ENCODE results near the gene MLLT1.

The MLLT1 gene

GRCh38 chr19:6263306-6263705, 16.5 kb downstream of the MLLT1 start:
- peak overlapping the region; percentile 41 for H3K27ac ChIP-seq
- no peak for TF ChIP-seq CTCF (conservative IDR thresholded peaks at IDR 0.05)

DNA sequence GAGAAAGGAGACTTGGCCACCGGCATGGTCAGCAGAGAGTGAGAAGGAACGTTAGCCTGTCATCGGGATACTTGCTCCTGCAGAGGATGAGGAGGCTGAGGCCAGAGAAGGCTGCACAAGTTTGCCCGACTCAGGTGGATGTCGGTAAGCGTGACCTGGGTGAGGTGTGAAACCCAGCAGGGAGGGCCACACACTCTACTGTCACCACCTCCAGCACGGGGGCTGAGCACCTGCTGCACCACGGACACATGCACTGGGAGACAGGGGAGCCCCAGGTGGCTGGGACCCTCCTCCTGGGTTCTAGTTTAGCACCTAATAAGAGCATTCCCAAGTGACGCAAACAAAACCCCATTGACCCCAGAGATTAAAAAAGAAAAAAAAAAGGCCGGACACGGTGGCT, 17.3 kb downstream of the MLLT1 start:
- no peak for TF ChIP-seq CTCF (conservative IDR thresholded peaks at IDR 0.05)
- H3K27ac ChIP-seq: 0 out of 2 replicates have a peak overlapping the region, but pooled peaks have one; percentile 76

DNA sequence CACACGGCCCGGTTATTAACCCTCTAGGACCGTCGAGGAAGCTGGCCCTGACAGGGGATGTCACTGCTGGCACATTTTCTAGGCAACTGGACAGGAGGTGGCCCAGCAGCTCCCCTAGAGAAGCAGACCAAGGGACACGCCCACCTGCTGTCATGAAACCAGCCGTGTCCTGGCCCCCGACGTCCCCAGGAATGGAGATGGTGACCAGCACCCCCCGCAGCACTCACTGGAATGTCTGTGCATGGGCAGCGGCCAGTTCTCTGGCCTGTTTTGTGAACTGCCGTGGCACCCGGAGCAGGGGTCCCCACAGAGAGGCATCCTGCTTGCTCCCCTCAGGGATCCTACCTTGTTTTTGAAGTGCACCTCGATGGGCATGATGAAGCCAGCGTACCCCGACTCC, 17.9 kb downstream of the MLLT1 start:
- H3K27ac ChIP-seq: peak overlapping the region; percentile 76; the same call in 1 of the 2 replicates
- no peak for TF ChIP-seq CTCF (conservative IDR thresholded peaks at IDR 0.05)

- TF ChIP-seq CTCF (conservative IDR thresholded peaks at IDR 0.05): peak; percentile 50; the same call in 1 of the 2 replicates
- H3K27ac ChIP-seq: peak overlapping the region; percentile 76
Observed at GRCh38 chr19:6260912-6261650, 18.7 kb downstream of the MLLT1 start.

GRCh38 chr19:6260376-6260775, 19.4 kb downstream of the MLLT1 start:
- H3K27ac ChIP-seq: peak overlapping the region; percentile 76
- no peak for TF ChIP-seq CTCF (conservative IDR thresholded peaks at IDR 0.05)

- no peak for TF ChIP-seq CTCF (conservative IDR thresholded peaks at IDR 0.05)
- H3K27ac ChIP-seq: peak overlapping the region; percentile 76
Observed at GRCh38 chr19:6259312-6259861, 20.4 kb downstream of the MLLT1 start.

DNA sequence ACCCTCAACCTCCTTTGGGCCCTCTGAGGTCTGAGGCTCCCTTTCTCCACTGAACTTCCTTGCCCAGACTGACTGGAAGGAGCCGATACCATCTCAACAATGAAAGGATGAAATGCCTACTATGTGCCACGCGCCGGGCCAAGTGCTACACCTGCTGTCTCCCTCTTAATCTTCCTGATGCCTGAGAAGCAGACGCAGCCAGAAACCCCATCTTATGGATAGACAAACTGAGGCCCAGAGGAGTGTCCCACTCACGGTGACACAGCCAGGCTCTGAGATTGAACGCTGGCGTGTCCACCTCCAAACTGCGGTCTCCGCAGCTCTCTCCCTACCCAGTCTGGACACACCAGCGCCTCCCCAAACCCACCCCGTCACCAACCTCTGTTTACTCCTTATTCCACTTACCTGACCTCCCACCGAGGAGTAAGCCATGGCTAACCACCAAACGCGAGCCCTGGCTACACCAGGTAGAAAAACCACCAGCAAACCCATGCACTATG, 20.9 kb downstream of the MLLT1 start:
- no peak for TF ChIP-seq CTCF (conservative IDR thresholded peaks at IDR 0.05)
- H3K27ac ChIP-seq: peak overlapping the region; percentile 76

All from VCaP (cell line).